HG03378 (cell line): ENCODE measurements around the gene CCR3.

Experiments used
- ATAC-seq: cut with Tn5 transposase; IDR thresholded peaks from one replicate; pipeline ENCODE4 v1.9.1; 2021; ENCODE audit warnings: mild to moderate bottlenecking, moderate library complexity; ENCODE audit not compliant: unreplicated experiment

The CCR3 gene

DNA sequence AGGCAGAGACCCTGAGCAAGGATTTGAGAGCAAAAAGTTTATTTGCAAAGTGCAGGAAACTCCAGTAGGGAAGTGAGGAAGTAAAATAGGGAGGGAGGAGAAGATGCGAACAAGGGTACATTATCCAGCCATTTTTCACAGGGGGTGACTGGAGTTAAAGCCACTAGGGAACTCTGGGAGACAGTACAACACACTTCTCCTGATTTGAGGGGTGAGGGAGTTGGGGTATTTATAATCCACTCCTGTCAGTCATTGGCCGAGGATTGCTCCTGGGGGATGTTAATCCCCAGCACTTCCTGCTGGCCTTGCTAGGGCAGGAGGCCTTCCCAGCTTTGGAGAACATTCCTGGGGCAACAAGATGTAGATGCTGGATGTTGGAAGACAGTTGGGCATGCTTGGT lies 28.2 kb downstream of the CCR3 start:
- no peak for ATAC-seq

DNA sequence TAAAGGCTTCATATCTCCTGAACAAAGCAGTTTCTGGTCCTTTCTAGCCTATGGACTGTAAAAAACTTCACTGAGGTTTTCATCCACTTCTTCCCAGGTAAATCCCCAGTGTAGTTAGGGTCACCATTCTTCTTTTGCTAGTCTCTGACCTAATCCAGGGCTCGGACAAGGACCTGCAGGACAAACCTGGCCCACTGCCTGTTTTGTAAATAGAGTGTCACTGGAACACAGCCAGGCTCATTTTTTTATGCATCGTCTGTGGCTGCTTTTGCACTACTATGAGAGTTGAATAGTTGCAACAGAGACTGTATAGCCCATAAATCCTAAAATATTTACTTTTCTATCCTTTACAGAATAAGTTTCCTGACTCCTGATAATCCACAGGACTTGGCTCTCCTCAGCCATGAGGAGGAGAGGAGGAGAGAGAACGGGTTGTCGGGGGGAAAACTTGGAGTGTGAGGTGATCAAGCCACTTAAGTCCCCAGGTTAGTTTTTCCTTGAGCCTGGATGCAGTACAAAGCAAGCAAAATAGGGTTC lies 29.0 kb downstream of the CCR3 start:
- ATAC-seq, result no peak

- ATAC-seq, result no peak
Observed at GRCh38 chr3:46272028-46272451, 29.8 kb downstream of the CCR3 start.

DNA sequence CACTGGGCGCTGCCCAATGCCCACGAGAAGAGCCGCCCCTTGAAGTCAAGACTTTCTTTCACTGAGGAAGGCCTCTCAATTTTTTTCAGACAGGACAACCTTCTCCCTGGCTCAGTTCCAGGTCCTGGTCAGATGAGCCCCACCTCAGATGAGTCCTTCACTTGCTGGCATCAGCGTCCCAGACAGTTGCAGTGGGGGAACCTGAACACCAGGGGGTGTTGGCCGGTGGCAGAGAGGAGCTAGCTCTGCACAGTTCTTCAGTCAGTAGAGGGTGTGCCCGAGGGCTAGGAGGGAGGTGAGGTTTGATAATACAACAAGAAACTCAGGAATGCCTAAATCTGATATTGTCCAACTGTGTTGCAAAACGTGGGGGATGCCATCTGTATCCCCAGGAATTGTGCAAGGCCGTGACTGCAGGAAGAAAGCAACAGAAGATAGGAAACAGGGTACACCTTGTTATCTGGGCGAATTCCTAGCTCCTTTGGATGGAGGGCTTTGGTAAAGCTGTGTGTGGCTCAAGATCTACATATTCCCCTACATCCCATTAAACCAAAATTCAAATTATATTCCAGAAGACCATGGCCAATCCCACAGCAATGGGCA lies 34.3 kb downstream of the CCR3 start:
- no peak for ATAC-seq

GRCh38 chr3:46277476-46277875 lies 35.2 kb downstream of the CCR3 start:
- no peak for ATAC-seq

DNA sequence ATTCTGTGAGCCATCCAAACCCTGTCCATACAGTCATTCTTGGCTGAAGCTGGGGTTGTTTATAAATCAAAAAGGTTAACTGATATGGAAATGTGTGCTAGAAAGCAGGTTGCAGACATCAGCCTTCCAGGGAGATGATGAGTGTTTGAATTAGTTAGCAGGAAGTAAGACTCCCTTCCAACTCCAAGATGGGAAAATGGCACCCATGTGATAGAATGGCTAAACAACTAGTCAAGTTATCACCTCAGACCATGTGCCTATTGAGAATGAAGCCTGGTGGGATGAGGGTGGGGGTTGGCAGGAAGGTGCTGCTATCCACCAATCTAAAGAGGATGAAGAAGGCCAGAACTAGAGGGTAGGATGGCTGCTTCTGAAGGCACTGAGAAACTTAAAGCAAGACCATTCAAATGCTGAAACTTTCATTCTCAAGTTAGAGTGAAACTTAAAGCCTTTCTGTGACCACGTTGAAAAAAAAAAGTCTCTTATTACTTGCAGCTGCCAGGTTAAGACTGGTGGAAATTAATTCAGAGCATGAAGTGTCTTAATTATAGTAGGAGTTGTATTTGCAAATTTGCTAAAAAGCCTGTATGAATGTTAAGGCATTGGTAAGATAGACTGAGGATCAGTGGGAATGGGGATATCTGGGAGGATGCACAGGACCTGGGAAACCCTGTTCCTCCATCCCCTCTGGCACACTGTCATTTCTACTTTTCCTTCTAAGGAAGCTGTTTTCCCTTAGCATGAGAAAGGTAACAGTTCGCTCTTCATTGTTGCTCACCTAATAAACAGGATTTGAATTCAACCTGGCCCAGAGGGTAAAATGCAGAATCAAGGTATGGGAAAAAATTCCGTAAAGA lies 36.8 kb downstream of the CCR3 start:
- no peak for ATAC-seq

DNA sequence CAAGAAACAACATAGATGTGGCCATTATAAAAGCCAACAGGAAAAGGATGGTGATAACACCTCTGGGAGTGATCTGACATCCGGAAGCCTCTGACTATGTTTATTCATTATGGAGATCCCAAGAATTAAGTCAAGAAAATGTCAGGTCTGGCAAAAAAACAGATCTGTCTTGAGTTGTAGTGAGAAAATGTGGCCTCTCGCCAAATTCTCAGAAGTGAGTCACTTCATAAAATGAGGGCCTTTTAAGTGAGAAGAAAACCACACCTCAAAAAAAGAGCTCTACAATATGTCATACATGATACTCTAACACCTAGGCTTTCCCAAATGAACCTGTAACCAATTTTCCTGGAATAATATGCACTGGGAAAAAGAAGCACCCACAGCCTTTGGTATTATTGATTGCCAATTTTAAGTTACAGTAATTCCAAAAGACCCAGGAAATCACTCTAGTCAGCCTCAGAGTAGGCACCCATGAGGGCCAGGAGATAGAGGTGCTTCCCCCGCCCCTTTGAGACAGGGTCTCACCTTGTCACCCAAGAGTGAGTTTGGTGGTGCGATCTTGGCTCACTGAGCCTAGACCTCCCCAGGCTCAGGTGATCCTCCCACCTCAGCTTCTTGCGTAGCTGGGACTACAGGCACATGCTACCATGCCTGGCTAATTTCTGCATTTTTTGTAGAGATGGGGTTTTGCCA lies 38.0 kb downstream of the CCR3 start:
- no peak for ATAC-seq

DNA sequence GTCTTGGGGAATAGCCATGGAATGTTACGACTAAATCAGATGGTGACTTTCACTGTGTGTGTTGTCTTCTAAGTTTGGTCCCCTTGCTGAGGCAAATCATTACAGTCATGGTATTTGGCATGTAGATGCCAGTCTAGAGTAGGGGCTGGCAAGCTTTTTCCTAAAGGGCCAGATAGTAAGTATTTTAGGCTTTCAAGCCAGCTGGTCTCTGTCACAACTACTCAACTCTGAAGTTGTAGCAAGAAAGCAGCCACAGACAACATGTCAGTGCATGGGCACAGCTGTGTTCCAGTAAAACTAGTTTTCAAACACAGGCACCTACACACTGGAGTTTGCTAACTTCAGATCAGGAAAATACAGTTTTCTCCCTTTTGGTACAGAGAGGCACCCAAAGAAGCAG lies 39.3 kb downstream of the CCR3 start:
- no peak for ATAC-seq

- no peak for ATAC-seq
Observed at GRCh38 chr3:46282041-46282440, 39.8 kb downstream of the CCR3 start.

GRCh38 chr3:46282696-46283095 lies 40.4 kb downstream of the CCR3 start:
- no peak for ATAC-seq

- ATAC-seq, result no peak
Observed at GRCh38 chr3:46283881-46284450, 41.7 kb downstream of the CCR3 start.

GRCh38 chr3:46284981-46285683 lies 42.9 kb downstream of the CCR3 start:
- ATAC-seq, result no peak

DNA sequence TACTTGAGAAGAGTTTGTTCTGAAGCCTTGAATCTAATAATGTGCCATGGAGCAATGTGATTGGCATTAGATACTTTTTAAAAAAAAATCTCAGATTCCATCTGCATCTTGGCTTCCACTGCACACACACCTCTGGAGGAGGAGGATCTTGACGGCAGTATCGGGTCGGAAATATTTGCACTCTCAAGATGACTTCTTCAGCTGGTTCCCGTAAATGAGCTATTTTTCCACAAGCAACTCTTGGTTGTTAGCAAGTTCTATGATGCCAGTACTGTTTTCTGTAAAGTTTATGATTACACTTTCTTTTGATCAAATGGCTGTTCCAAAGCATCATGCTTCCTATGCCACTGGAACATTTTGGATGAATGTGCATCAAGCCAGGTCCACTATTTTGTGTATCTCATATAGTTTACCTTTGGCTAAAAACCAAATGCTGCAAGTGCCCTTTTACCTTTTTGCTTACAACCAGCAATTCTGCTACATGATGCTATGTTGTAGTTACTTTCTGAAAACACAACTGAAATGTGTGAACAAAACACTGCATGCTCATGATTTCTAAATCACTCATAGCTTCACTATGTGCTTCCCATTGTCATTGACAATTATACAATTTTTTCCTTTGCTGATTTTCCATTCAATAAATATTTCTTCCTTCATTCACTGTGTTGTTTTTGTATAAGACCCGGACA lies 43.8 kb downstream of the CCR3 start:
- no peak for ATAC-seq

- ATAC-seq, result no peak
Observed at GRCh38 chr3:46286947-46287565, 44.8 kb downstream of the CCR3 start.

GRCh38 chr3:46289551-46289950 lies 47.3 kb downstream of the CCR3 start:
- ATAC-seq, result no peak

- ATAC-seq, result no peak
Observed at GRCh38 chr3:46289966-46290365, 47.7 kb downstream of the CCR3 start.

GRCh38 chr3:46291046-46291445 lies 48.8 kb downstream of the CCR3 start:
- no peak for ATAC-seq

- ATAC-seq, result no peak
Observed at GRCh38 chr3:46293035-46293724, 50.9 kb downstream of the CCR3 start.
